Posterior vena cava (tissue), 2 donors: Measurements from ENCODE around the gene WBP1L. TPM values are rescaled to one million over a fixed set of nuclear protein-coding genes. Genes with fewer than 3 reads are reported as not detected.

Experiments
- DNase-seq: peaks from one replicate; pipeline ENCODE4 v3.0.0-alpha.2; 2020; ENCODE audit warnings: low spot score
- intact Hi-C, 2 donors: fragments of 100-400 bp; cut with DNase I; formaldehyde crosslinking; loops; one replicate each; pipeline versions ENCODE4 v1.14.1 to v1.14.2; 2022 to 2023
- total RNA-seq, 2 donors: library from RNA; stranded (reverse); fragmentation: NEBNext Ultra II Directional; extraction: Animal tissue kit (Norgen Biotek cat#: 25700); gene quantifications; one replicate each; pipeline ENCODE4 v1.2.1, GENCODE V29; 2021
- donor health status: DM: yes; HTN: yes; CAD: no.
- donor health status: DM: yes; HTN: yes; CAD: no.

Gene WBP1L
- total RNA-seq, 2 donors from 2014 or later, result 61.4 to 62.7 TPM

DNA sequence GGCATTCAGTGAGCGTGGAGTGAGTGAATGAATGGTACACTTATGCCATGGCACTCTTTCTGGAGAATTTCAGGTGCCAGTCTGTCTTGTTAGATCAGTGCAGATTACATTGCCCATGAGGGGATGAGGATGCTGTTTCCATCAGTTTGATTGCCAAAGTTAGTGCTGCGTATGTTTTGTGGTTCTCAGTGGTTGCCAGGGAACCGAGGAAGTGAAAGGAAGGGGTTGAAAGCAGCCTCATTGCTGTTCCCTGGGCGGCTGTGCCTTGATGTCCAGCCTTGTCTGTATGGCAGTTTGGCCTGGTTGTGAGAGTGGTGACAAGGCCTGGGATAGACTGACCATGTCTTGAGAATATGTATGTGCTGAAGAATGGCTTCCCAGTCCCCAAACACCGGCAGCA, 30.2 kb downstream of the WBP1L start:
- intact Hi-C loops, result no loop called here
- peak; percentile 79 for DNase-seq

DNA sequence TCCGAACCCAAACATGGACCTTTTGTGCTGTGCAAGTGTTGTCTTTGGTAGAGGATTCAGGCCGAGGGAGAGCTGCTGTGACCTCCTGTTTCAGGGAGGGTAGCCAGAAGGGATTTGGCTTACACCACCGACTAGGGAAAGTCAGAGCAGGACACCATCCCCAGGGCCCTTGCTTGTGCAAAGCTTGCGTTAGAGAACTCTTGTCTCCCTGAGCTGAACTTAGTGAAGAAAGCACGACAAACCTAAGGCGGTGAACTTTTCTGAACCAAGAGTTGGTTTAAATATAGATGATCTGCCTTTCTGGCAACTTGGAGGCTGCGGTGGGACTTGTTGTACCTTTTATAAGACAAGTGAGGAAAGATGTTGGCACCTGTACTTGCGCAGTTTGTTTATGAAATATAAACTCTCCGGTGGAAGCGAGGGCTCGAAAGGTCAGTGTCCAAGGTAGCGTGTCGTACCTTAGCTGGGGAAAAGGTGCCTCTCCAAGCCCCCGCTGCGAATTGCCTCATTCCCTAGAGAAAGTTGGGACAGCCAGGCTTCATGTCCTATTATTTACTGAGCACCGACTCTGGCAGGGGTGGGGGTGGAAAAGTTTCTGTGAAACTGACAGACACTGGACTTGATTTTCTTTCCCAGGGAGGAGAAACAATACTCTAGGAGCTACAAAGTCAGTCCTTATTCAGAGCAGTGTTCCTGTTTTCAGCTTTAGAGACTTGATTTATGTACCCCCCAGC, 31.6 kb downstream of the WBP1L start:
- intact Hi-C loops, result no loop called here
- DNase-seq, result peak; percentile 90

DNA sequence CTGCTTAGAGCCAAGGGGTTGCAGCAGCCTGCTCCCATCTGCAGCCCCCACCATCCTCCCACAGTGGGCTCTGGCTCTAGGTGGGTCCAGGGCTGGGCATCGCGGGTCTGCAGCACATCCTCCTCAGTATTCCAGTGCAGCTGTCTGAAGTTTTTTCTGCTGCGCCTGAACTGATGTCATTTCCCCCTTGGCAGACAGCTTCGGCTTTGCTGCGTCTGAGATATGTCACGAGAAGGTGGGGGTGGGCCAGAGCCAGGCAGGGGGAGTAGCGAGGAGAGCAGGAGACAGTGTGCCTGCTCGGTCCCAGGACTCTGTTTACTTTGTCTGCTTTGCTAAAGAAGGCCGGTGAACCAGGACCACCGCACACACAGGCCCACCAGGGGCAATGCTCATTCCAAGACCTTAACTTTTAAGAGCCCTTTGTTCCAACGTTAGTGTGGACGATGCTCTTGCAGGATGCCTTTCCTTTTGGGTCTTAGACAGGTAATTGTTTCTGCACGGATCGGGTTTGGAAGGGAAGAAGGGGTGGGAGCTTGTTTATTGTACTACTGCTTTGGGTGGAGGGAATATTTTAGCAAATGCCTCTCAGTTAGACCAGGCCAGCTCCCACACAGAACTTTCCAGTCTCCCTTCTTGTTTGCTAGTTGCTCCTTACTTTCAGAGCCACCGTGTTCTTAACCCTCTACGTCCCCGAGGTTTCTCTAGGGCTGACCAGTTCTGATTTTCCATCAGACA, 32.4 kb downstream of the WBP1L start:
- intact Hi-C loops, result no loop called here

DNA sequence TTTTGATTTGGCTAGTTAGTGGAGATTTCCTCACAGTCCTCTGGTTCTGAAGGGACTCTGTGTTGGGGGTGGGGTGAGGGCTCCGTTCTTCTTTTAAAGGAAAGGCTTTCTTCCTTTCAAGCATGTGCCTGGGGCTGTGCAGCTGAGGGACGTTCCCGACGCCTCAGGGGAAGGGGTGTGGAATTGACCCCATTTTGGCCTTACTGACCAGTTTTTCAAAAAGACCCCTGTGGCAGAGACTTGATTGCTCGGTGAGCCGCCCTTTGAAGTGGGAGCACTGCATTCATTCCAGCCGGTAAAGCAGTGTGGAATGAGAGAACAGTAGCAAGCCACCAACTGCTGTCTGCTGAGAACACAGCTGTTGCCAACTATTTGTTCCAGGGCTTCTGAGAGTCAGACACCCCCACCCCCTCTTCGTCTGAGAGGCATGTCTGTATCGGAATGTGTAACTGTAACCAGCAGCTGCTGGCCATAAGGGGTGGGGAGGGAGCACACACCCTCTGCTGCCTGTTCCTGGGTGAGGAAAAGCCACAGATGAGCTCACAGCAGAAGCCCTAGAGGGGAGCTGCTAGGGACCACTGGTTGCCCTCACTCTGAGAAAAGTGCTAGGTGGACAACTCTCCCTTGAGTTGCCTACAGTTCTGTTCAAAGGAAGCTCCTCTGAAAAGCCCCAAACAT, 33.2 kb downstream of the WBP1L start:
- intact Hi-C loops, result no loop called here
- DNase-seq, result peak; percentile 91

More for the DNA sequence above, 32.4 kb downstream of the WBP1L start:
- DNase-seq, result peak; percentile 95

DNA sequence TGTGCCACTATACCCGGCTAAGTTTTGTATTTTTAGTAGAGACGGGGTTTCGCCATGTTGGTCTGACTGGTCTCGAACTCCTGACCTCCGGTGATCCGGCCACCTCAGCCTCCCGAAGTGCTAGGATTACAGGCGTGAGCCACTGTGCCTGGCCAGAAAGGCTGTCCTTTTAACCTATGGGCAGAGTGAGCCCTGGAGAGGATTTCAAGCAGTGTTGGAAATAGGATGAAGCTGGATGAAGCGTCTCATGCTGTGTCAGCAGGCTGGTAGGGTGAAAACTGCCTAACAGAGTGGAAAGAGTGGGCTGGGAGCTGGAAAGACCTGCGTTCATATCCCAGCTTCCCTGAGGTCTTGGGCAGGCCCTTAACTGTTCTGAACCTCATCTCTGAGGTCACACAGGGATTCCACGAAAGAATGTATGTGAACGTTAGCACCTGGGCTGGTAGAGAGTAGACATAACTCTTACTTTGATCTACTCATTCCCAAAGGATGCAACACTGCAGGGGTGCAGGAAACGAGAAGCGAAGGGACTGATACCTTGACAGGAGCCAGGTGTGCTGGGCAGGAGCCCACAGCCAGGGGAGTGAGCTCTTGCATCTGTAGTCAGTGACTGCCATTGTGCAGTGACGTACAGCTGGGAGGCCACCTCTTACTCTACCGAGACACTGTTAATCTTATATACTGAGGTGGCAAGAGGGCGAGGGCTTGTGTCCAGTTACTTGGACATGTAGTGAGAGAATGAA, 34.1 kb downstream of the WBP1L start:
- intact Hi-C loops, result loop anchor here in 1 of 2 donors (1.0 kb wide), 1 partner anchor 28 kb away; no protein-coding TSS in a partner anchor

DNA sequence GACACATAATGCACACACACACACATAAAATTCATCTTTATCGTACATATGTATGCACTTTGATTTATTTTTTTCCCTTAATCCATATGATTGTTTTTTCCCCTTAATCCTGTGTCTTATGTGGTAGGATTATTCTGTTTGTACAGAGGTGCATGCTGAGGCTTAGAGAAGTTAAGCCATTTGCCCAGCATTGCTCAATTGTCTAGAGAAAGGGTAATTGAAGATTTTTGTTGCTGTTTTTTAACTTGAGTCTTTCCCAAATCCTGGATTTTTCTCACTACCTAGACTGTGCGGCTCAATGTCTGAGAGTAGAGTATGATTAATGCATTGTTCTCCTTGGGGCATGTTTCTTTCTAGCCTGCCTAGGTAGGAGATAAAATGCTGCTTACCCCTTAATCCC, 35.0 kb downstream of the WBP1L start:
- no peak for DNase-seq
- intact Hi-C loops, result loop anchor here in 1 of 2 donors (1.0 kb wide), 1 partner anchor 28 kb away; no protein-coding TSS in a partner anchor

More for the DNA sequence above, 34.1 kb downstream of the WBP1L start:
- no peak for DNase-seq

DNA sequence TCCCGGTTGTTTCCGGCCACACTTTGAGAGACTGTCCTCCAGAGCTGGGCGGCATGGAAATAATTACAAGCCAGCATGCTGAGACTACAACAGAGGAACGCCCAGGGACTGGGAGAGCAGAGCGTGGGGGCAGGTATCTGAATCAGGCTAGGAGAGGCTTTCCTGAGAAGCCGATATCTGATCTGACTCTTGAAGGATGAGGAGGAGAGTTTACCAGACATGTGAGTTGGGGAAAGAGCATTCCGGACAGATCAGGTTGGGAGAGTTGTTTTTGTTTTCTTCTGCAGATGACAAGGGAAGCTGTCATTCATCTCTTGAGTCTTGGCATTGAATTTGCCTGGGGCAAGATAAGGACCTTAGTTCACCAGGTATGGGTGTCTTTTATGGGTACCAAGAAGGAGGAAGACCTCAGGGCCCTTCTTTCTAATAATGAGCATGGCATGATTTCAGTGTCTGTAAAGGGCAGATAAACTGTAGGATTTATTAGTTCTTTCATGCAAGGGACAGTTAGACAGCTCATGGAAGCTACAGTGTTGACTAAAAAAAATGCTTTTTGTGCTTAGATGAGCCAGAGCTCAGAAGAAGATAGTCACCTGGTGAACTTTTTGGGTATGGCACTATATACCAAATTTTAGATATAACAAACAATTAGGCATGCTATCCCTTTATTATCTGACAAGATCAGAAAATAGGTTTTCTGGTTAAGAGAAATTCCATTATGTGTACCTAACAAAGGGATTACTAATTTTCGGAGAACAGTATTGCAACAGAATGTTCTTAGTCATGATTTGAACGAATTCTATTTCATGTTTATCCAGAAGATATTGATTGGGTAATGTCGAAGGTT, 36.2 kb downstream of the WBP1L start:
- no peak for DNase-seq
- intact Hi-C loops, result no loop called here

DNA sequence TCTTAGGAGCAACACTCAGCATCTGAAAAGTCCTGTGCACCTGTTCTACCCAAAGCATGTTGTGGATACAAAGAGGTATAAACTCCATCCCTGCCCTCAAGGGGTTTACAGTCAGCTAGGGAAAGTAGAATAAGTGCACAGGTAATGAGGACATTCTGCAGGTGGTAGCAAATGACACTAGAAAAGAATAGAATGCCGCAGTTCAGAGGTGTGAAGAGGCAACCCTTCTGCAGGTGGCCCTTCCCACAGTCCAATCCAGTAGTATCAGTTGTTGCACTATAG, 36.7 kb downstream of the WBP1L start:
- intact Hi-C loops, result no loop called here
- no peak for DNase-seq

DNA sequence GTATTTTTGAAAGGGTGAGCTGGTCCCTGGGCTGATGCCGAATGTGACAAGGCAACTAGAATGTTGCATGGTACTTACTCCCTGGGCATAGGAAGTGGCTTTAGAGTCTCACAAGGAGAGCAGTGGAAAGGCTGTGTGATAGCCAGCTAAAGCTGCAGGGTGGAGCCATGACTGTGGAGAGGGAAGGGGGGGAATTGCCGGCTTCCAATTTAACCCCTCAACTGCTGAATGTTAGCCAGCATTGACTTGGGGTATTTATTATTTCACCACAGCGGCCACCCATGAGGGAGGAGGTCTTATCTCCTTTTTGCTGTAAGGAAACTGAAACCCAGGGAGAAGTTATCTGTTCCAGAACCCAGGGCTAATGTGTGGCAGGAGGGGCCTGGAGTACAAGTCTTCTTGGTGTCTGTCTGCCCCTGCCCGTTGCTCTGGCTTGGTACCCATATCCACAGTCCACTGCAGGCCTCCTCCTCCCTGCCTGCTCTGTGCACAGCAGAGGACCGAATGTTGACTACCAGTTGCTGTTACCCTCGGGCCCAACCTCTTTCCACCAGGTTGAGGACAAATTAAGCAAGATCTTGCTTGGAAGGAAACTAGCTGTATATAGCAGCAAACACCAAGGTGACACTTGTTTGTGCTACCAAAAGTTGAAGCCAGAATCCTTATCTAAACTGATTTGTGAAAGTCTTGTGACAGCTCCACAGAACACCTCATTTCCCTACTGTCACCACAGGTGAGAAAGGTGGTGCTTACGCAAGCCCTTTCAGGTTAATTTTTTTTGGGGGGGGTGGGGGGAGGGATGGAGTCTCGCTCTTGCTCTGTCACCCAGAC, 37.6 kb downstream of the WBP1L start:
- intact Hi-C loops, result no loop called here
- peak; percentile 43 for DNase-seq

DNA sequence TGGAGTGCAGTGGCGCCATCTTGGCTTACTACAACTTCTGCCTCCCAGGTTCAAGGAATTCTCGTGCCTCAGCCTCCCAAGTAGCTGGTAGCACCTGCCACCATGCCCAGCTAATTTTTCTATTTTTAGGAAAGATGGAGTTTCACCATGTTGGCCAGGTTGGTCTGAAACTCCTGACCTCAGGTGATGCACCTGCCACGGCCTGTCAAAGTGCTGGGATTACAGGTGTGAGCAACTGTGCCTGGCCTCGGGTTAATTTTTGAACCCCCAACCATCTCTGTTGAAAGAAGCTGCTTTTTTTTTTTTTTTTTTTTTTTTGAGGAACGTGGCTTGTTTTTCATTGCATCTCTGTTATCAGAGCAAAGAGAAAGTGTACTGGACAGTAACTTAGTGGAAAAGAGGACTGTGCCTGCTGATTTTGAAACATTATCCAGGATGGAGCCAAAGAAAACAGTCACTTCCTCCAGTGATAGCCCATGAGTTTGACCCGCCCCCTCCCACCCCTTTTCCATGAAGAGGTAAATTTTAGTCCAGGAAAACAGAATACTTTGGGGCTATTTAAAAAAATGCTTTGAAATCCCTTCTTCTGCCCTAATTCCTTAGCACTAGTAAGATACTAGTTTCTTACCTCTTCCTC, 38.3 kb downstream of the WBP1L start:
- intact Hi-C loops, result no loop called here
- DNase-seq, result peak; percentile 7

DNA sequence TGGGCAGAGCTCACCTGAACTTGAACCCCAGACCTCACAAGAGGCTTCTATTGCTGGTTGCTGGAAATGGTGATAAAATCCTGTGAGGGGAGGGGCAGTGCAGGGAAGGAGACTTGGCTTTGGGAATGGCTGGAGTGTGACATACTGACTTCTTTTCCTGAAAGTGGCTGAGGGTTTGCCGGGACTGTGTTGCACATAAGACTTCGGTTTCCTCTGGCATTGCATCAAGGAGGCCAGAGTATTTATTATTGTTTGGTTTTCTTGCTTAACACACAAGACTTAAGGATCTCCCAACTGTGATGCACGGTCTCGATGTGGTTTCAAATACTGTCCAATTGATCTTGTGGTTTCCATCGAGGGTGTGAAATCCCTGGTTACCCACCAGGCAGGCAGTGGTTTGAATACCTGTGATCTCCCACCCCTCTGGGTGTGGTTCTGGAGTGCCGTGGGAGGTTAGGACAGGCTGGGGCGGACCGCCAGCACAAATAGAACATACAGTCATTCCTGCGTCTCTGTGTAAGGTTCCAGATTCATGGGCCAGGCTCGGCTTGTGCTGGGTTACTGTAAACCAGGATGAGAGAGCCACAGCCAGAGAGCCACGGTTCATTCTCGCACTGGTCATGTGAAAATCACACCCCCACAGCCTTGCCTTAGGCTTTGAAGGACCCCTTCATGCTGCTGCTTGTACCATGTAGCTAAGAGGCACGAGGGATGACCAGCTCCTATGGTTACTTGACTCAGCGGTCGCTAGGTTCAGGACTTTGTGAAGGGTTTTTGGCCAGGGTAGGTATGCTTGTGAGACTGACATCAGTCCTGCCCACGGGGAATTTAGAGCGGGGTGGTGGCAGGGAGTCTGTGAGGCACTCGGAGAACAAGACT, 39.2 kb downstream of the WBP1L start:
- peak; percentile 94 for DNase-seq
- intact Hi-C loops, result no loop called here

DNA sequence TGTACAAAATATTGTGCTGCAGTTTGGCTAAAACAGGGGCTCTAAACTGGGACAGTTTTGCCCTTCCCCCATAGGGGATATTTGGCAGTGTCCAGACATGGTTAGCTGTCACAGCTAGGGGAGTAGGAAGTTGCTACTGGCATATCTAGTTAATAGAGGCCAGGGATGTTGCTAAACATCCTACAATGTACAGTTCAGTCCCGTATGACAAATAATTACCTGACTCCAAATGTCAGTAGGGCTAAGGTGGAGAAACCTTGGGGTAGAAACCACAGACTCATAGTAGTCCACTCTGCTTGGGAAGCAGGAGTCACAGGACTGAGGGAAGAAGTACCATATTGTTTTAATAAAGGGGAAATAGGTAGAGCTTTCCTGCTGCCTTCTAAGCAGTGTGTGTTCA, 39.8 kb downstream of the WBP1L start:
- intact Hi-C loops, result no loop called here

DNA sequence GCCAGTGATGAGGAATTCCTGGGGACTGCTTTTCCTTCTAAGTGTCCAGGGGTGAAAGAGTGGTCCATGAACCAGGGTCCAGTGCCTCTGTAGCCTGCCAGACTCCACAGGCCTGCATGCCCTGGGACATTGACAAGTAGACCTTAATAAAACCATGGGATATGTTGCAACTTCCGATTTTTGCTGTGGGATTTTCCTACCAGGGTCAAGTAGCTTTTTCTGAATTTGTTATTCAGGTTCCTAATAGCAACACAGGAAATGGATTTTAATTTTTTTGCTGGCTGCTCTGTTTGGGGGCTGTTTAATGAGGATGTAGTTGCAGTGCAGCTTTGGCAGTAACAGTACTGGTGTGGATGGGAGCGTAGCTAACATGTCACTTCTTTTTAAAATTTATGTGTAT, 42.1 kb downstream of the WBP1L start:
- no peak for DNase-seq
- intact Hi-C loops, result no loop called here

More for the DNA sequence above, 39.8 kb downstream of the WBP1L start:
- DNase-seq, result no peak

DNA sequence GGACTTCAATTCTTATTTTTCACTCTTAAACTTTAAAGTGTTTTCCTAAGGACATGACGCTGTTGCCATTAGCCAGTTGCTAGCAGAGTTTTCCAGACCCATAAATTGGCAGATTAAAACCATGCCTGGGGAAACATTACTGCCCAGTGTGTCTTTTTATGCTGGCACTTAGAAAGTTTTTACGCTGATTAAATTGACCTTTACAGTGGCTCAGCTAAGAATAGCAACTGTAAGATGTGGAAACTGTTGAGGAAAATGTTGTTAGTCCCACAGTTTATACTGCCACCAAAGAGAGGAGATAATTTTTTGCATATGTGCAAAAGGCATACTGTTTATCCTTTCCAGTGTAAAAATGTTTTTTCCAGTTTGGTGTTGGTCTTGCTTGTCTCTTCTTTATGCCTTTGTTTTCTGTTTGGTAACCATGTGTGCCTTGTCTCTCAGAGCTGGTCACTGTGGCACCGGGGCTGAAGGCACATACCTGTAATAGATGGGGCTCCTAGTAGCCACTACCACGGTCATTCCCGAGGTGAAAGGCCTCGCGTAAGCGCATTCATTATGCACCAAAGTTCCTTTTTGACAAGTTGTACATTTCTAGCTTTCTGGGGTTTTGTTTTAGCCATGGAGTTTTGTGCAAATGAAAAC, 48.1 kb downstream of the WBP1L start:
- intact Hi-C loops, result no loop called here

DNA sequence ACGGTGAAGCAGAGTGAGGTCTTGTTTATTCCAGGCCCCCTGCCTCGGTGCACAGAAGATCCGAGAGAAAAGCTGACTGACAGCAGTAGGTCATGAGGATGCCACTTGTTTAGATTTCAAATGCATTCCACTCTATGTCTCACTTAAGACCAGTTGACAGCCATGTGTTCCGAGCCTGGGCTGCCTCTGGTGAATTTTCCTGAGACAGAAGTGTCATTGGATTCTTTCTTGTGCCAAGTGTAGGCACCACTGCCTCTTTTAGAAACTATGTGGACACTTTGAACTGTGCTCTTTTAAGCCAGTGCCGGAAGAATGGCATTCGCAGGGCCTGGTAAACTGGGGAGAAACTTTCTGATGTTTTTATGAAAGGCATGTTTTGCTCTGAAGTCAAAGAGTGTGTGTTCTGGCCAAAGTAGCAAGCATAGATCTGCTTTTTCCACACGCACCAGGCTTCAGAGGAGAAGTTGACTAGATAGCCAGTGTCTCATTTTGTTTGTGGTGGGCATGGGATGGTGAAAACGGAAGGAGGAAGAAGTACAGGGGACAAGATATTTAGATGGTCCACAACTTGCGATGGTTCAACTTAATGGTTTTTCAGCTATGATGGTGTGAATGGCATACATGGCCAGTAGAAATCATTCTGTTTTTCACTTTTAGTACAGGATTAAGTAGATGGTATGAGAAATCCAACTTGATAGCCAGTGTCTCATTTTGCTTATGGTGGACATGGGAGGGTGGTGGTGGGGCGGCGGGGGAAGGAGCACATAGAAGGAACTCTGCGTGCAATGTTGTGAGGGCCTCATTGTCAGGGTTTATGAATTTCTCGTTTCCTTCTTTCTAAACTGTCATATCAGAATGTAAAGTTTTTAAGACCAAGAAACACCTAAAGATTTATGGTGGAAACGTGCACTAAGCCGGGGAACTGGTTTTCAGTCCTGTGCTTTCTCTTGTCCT, 52.0 kb downstream of the WBP1L start:
- peak; percentile 5 for DNase-seq
- intact Hi-C loops, result no loop called here

More for the DNA sequence above, 48.1 kb downstream of the WBP1L start:
- peak; percentile 37 for DNase-seq
